Measurements from ENCODE around the gene CRIM1.

CRIM1 gene

DNA sequence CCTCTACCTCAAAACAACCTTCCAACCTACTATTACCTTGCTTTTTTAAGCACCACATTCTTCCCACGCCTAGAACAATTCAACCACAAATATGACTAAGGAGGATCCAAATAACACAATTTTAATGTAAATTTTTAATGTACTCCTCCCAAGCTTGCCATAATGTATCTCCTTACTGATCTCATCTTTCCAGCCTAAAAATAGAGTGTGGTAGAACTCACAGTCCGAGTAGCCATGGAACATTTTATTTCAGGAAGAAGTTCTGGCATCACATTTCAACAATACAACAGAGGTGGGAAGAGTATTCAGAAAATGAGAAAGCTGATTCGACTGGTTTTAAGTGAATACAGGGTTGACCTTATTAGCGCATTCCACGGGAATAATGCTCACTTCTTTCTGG, 227.0 kb downstream of the CRIM1 start:
- H3K27me3 ChIP-seq (ENCODE audit: control insufficient read depth in 5 of 5, insufficient read depth in 4 of 5, low read length in 5 of 5) = no peaks in the 10 kb centered on the region

DNA sequence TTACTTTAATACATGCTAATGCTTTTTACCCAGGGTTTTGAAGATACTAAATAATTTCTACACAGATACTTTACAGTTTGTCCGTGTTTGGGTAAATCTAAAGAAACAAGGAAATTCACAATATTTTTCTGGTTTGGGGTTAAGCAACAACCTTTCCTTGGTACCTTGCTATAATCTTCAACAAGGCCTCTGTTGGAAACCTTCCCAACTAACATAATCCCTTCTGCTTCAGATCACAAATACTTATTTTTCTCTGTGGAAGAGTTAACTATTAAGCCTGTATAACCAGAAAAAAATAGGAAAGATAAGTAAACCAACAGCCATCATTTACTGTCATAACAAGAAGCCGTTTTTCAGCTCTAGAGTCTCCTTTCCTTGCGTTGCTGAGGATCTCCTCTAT, 227.4 kb downstream of the CRIM1 start:
- Histone ChIP-seq H3K36me3 (ENCODE audit: control insufficient read depth in 5 of 5, insufficient read depth in 5 of 5, low read length in 5 of 5) (peaks cover 34 to 65% (median 55%) of the 10 kb centered on the region in 5 donors), H3K4me3 (ENCODE audit: low read depth in 1 of 5, low read length in 5 of 5) (no peak overlapping the region), H3K27me3 (ENCODE audit: control insufficient read depth in 5 of 5, insufficient read depth in 4 of 5, low read length in 5 of 5) (no peaks in the 10 kb centered on the region), H3K9me3 (ENCODE audit: control insufficient read depth in 5 of 5, low read length in 5 of 5) (no peaks in the 10 kb centered on the region), H3K4me1 (ENCODE audit: control insufficient read depth in 5 of 5, insufficient read depth in 5 of 5, low read length in 5 of 5) (peaks cover 0 to 15% (median 6%) of the 10 kb centered on the region in 5 donors), H3K27ac (ENCODE audit: low read depth, low read length) (no peak overlapping the region), H3K9ac (ENCODE audit: low read length in 5 of 5) (no peak overlapping the region)

More for the DNA sequence above, 227.0 kb downstream of the CRIM1 start:
- Histone ChIP-seq H3K4me1 (ENCODE audit: control insufficient read depth in 5 of 5, insufficient read depth in 5 of 5, low read length in 5 of 5) (peaks cover 0 to 15% (median 6%) of the 10 kb centered on the region in 5 donors), H3K9ac (ENCODE audit: low read length in 5 of 5) (no peak overlapping the region), H3K36me3 (ENCODE audit: control insufficient read depth in 5 of 5, insufficient read depth in 5 of 5, low read length in 5 of 5) (peaks cover 38 to 67% (median 58%) of the 10 kb centered on the region in 5 donors), H3K9me3 (ENCODE audit: control insufficient read depth in 5 of 5, low read length in 5 of 5) (no peaks in the 10 kb centered on the region), H3K27ac (ENCODE audit: low read depth, low read length) (no peak overlapping the region), H3K4me3 (ENCODE audit: low read depth in 1 of 5, low read length in 5 of 5) (no peak overlapping the region)

DNA sequence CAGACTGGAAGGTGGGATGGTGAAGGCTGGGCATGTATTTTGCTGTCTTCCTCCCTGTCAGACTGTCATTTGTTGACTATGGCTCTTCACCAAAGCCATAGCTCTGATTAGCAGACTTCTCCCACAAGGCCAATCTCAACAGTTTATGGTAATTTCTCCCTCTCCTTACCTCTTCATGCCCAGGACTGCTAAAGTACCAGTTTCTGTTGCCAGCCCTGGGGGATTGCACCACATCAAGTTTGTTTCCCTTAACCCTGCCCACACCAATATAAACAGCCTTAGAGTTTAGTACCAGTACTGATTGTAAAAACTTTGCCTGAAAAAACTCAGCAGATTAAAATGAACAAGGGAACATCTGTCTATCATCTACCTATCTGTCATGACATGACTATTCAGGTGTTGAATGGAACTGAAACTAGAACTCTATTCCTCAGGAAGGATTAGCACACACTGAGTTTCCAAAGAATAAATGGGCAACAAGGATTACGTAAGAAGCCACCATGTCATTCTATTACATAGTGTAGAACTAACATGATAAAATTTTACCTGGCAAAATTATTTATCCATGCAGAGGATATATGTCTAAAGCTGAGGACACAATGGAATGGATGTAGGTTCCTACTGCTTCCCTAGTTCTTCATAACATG, 228.7 kb downstream of the CRIM1 start:
- H3K27me3 ChIP-seq (ENCODE audit: control insufficient read depth in 5 of 5, insufficient read depth in 4 of 5, low read length in 5 of 5) = no peaks in the 10 kb centered on the region
- peaks cover 31 to 54% (median 46%) of the 10 kb centered on the region in 5 donors for H3K36me3 ChIP-seq (ENCODE audit: control insufficient read depth in 5 of 5, insufficient read depth in 5 of 5, low read length in 5 of 5)
- H3K9me3 ChIP-seq (ENCODE audit: control insufficient read depth in 5 of 5, low read length in 5 of 5) = no peaks in the 10 kb centered on the region
- peaks cover 0 to 24% (median 10%) of the 10 kb centered on the region in 5 donors for H3K4me1 ChIP-seq (ENCODE audit: control insufficient read depth in 5 of 5, insufficient read depth in 5 of 5, low read length in 5 of 5)
- no peak overlapping the region for H3K4me3 ChIP-seq (ENCODE audit: low read depth in 1 of 5, low read length in 5 of 5)
- no peak overlapping the region for H3K9ac ChIP-seq (ENCODE audit: low read length in 5 of 5)
- no peak overlapping the region for H3K27ac ChIP-seq (ENCODE audit: low read depth, low read length)

DNA sequence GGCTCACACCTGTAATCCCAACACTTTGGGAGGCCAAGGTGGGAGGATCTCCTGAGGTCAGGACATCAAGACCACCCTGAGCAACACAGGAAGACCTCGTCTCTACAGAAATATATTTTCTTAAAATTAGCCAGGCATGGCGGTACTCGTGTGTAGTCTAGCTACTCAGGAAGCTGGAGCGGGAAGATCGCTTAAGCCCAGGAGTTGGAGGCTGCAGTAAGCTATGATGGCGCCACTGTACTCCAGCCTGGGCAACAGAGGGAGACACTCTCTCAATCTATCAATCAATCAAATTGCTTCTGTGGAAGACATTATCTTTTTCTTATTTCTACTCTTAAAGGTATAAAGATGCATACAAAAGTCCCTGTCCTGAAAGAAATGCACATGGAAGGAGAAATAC, 231.1 kb downstream of the CRIM1 start:
- peaks cover 22 to 35% (median 30%) of the 10 kb centered on the region in 5 donors for H3K36me3 ChIP-seq (ENCODE audit: control insufficient read depth in 5 of 5, insufficient read depth in 5 of 5, low read length in 5 of 5)
- H3K4me1 ChIP-seq (ENCODE audit: control insufficient read depth in 5 of 5, insufficient read depth in 5 of 5, low read length in 5 of 5) = peaks cover 0 to 42% (median 23%) of the 10 kb centered on the region in 5 donors

DNA sequence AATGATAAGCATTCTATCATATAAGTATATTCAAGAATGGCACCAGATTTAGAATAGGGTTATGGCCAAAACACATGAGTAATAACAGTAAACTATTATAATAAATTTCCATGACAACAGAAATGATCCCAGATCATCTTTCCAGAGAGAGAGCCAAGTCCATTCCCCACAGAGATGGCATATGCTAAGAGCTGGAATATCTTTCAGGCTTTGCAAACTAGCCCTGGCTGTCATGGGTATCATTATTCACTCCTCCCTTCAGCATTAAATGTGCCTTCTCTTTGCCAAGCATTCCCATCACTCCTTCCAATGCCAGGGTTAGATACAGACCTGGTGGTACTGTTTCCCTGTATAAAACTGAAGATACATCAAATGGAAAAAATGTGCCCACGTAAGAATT, 231.5 kb downstream of the CRIM1 start:
- Histone ChIP-seq H3K27ac (ENCODE audit: low read depth, low read length) (peak overlapping the region; percentile 18), H3K4me3 (ENCODE audit: low read depth in 1 of 5, low read length in 5 of 5) (no peak overlapping the region), H3K9ac (ENCODE audit: low read length in 5 of 5) (no peak overlapping the region), H3K27me3 (ENCODE audit: control insufficient read depth in 5 of 5, insufficient read depth in 4 of 5, low read length in 5 of 5) (no peaks in the 10 kb centered on the region), H3K4me1 (ENCODE audit: control insufficient read depth in 5 of 5, insufficient read depth in 5 of 5, low read length in 5 of 5) (peaks cover 0 to 46% (median 23%) of the 10 kb centered on the region in 5 donors), H3K9me3 (ENCODE audit: control insufficient read depth in 5 of 5, low read length in 5 of 5) (no peaks in the 10 kb centered on the region), H3K36me3 (ENCODE audit: control insufficient read depth in 5 of 5, insufficient read depth in 5 of 5, low read length in 5 of 5) (peaks cover 19 to 35% (median 29%) of the 10 kb centered on the region in 5 donors)

More for the DNA sequence above, 231.1 kb downstream of the CRIM1 start:
- no peaks in the 10 kb centered on the region for H3K9me3 ChIP-seq (ENCODE audit: control insufficient read depth in 5 of 5, low read length in 5 of 5)
- H3K27me3 ChIP-seq (ENCODE audit: control insufficient read depth in 5 of 5, insufficient read depth in 4 of 5, low read length in 5 of 5) = no peaks in the 10 kb centered on the region
- peak overlapping the region; percentile 18 for H3K27ac ChIP-seq (ENCODE audit: low read depth, low read length)
- H3K4me3 ChIP-seq (ENCODE audit: low read depth in 1 of 5, low read length in 5 of 5) = no peak overlapping the region
- H3K9ac ChIP-seq (ENCODE audit: low read length in 5 of 5) = no peak overlapping the region

DNA sequence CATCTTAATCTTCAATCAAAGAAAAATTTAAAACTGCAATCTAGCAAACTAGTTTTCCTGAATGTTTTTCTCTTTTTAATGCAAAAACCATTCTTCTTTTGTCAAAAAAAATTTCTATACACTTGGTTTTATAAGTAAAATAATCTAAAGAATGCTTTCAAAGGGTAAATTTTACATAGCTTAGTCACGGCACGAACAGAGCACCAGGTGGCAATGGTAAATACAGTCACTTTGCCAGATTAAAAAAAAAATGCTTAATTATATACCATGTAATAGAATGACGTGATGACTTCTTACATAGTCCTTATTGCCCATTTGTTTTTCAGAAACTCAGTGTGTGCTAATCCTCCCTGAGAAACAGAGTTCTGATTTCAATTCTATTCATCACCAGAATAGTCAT, 232.0 kb downstream of the CRIM1 start:
- Histone ChIP-seq H3K4me1 (ENCODE audit: control insufficient read depth in 5 of 5, insufficient read depth in 5 of 5, low read length in 5 of 5) (peaks cover 0 to 47% (median 23%) of the 10 kb centered on the region in 5 donors), H3K27me3 (ENCODE audit: control insufficient read depth in 5 of 5, insufficient read depth in 4 of 5, low read length in 5 of 5) (no peaks in the 10 kb centered on the region), H3K9ac (ENCODE audit: low read length in 5 of 5) (no peak overlapping the region), H3K27ac (ENCODE audit: low read depth, low read length) (no peak overlapping the region), H3K9me3 (ENCODE audit: control insufficient read depth in 5 of 5, low read length in 5 of 5) (no peaks in the 10 kb centered on the region), H3K36me3 (ENCODE audit: control insufficient read depth in 5 of 5, insufficient read depth in 5 of 5, low read length in 5 of 5) (peaks cover 15 to 32% (median 26%) of the 10 kb centered on the region in 5 donors), H3K4me3 (ENCODE audit: low read depth in 1 of 5, low read length in 5 of 5) (no peak overlapping the region)

DNA sequence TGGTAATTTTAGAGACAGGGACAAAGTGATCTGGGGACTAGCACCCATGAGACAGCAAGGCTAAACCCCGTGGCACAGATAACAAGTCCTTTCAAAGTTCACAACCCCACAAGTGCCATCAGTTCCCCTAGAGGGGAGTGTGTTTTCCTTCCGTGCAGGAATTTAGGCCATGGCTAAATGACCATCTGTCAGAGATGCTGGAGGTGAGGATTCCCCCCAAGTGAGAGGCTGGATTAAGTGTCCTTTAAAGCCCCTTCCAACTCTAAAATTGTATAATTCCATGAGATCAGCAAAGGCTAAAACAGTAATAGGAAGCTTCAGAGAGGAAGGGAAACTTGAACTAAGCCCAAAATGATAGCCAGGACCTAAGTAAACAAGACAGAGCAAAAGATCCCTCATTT, 233.7 kb downstream of the CRIM1 start:
- Histone ChIP-seq H3K27me3 (ENCODE audit: control insufficient read depth in 5 of 5, insufficient read depth in 4 of 5, low read length in 5 of 5) (no peaks in the 10 kb centered on the region), H3K27ac (ENCODE audit: low read depth, low read length) (no peak overlapping the region)

DNA sequence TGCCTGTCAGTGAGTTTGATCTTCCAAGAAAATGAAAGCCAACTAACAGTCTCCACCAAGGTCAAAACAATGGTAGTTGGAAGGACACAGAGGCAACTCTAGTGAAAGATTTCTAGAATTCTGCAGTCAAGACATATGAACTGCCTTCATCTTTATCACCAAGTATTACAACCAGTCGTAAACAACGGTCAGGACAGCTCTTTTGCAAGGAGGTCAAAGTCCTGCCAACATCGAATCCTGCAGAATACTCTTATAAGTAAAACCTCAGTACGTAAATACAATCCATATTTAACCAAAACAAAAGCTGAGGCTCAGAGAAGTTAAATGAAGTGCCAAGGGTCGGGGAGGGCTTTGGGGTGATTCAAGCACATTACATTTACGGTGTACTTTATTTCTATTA, 239.3 kb downstream of the CRIM1 start:
- Histone ChIP-seq H3K4me1 (ENCODE audit: control insufficient read depth in 5 of 5, insufficient read depth in 5 of 5, low read length in 5 of 5) (peaks cover 4 to 62% (median 58%) of the 10 kb centered on the region in 5 donors), H3K36me3 (ENCODE audit: control insufficient read depth in 5 of 5, insufficient read depth in 5 of 5, low read length in 5 of 5) (peaks cover 0 to 7% (median 4%) of the 10 kb centered on the region in 5 donors), H3K9ac (ENCODE audit: low read length in 5 of 5) (no peak overlapping the region), H3K9me3 (ENCODE audit: control insufficient read depth in 5 of 5, low read length in 5 of 5) (no peaks in the 10 kb centered on the region), H3K27me3 (ENCODE audit: control insufficient read depth in 5 of 5, insufficient read depth in 4 of 5, low read length in 5 of 5) (no peaks in the 10 kb centered on the region), H3K4me3 (ENCODE audit: low read depth in 1 of 5, low read length in 5 of 5) (no peak overlapping the region), H3K27ac (ENCODE audit: low read depth, low read length) (no peak overlapping the region)

More for the DNA sequence above, 233.7 kb downstream of the CRIM1 start:
- Histone ChIP-seq H3K9ac (ENCODE audit: low read length in 5 of 5) (peak overlapping the region in 1 of 5 donors; percentile 40), H3K4me1 (ENCODE audit: control insufficient read depth in 5 of 5, insufficient read depth in 5 of 5, low read length in 5 of 5) (peaks cover 0 to 56% (median 32%) of the 10 kb centered on the region in 5 donors), H3K9me3 (ENCODE audit: control insufficient read depth in 5 of 5, low read length in 5 of 5) (no peaks in the 10 kb centered on the region), H3K36me3 (ENCODE audit: control insufficient read depth in 5 of 5, insufficient read depth in 5 of 5, low read length in 5 of 5) (peaks cover 5 to 19% (median 15%) of the 10 kb centered on the region in 5 donors), H3K4me3 (ENCODE audit: low read depth in 1 of 5, low read length in 5 of 5) (no peak overlapping the region)

DNA sequence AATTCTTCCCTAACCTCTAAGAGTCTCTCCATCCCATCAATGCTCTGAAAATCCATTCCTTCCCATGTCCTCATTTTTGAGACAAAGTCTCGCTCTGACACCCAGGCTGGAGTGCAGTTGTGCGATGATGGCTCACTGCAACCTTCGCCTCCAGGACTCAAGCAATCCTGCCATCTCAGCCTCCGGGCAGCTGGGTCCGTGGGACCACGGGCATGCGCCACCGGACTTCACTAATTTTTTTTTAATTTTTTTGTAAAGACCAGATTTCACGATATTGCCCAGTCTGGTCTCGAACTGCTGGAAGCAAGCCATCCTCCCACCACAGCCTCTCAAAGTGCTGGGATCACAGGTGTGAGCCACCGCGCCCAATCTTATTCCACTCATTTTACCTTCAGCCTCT, 240.8 kb downstream of the CRIM1 start:
- no peaks in the 10 kb centered on the region for H3K36me3 ChIP-seq (ENCODE audit: control insufficient read depth in 5 of 5, insufficient read depth in 5 of 5, low read length in 5 of 5)
- peak overlapping the region in 4 of 5 donors; percentile 64 to 84 (median 73) for H3K9ac ChIP-seq (ENCODE audit: low read length in 5 of 5)
- no peaks in the 10 kb centered on the region for H3K9me3 ChIP-seq (ENCODE audit: control insufficient read depth in 5 of 5, low read length in 5 of 5)
- H3K27ac ChIP-seq (ENCODE audit: low read depth, low read length) = peak overlapping the region; percentile 74
- H3K4me1 ChIP-seq (ENCODE audit: control insufficient read depth in 5 of 5, insufficient read depth in 5 of 5, low read length in 5 of 5) = peaks cover 4 to 52% (median 45%) of the 10 kb centered on the region in 5 donors
- H3K4me3 ChIP-seq (ENCODE audit: low read depth in 1 of 5, low read length in 5 of 5) = peak overlapping the region; percentile 78 to 90 (median 85)
- H3K27me3 ChIP-seq (ENCODE audit: control insufficient read depth in 5 of 5, insufficient read depth in 4 of 5, low read length in 5 of 5) = no peaks in the 10 kb centered on the region

DNA sequence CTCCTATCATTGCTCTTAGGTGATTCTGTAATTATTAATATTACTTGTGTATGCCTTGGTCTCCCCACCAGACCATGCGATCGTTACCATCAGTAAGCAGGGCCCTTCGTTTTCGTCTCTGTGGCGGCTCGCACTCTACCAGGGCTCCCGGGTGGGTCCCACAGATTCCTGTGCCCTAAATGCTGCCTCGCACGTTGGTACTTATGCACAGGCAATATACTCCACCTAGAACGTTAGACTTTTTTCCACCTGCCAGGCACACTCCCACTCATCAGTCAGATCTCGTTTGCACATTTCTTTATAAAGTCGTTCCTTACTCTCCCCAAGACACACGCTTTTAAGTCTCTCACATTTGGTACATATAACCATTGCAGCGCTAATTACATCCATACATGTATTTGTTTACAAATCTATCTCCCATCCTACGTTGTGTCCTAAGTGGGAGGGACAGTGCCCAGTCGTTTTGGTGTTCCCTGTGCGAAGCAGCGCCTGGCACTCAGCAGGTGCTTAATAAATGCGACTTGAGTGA, 241.5 kb downstream of the CRIM1 start:
- H3K27ac ChIP-seq (ENCODE audit: low read depth, low read length) = peak overlapping the region; percentile 74
- no peaks in the 10 kb centered on the region for H3K27me3 ChIP-seq (ENCODE audit: control insufficient read depth in 5 of 5, insufficient read depth in 4 of 5, low read length in 5 of 5)
- peaks cover 4 to 49% (median 45%) of the 10 kb centered on the region in 5 donors for H3K4me1 ChIP-seq (ENCODE audit: control insufficient read depth in 5 of 5, insufficient read depth in 5 of 5, low read length in 5 of 5)
- no peaks in the 10 kb centered on the region for H3K36me3 ChIP-seq (ENCODE audit: control insufficient read depth in 5 of 5, insufficient read depth in 5 of 5, low read length in 5 of 5)
- peak overlapping the region; percentile 38 to 84 (median 72) for H3K9ac ChIP-seq (ENCODE audit: low read length in 5 of 5)
- H3K9me3 ChIP-seq (ENCODE audit: control insufficient read depth in 5 of 5, low read length in 5 of 5) = no peaks in the 10 kb centered on the region
- H3K4me3 ChIP-seq (ENCODE audit: low read depth in 1 of 5, low read length in 5 of 5) = peak overlapping the region; percentile 78 to 90 (median 85)

All from subcutaneous abdominal adipose tissue (tissue), 5 donors.